ENCODE measurements around the gene MAGI2. TPM values are rescaled to one million over a fixed set of nuclear protein-coding genes. Genes with fewer than 3 reads are reported as not detected.

MAGI2 gene
- polyA plus RNA-seq, 4 donors: 0.22 to 2.1 (median 1.5) TPM

DNA sequence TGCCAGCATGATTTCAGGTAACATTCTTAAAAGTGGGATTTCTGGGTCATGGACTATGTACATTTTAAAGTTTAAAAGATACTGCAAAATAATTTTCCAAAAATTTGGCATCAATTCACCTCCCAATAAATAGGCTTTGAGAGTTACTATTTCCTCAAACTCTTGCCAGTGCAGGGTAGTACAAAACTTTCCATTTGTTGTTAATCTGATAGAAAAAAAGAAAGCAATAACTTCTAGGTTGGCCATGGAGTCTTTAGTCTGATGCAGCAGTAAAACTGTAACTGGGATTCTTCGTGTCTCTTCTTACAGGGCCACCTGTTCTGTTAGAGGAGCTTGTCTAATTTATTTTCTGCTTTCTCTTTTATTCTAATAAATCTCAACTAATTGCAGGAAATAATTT is 241.1 kb downstream of the MAGI2 start:
- no peak for FAIRE-seq
- Histone ChIP-seq H3K4me1 (ENCODE audit: control insufficient read depth in 3 of 3, insufficient read depth in 2 of 3, low read depth in 1 of 3, low read length in 2 of 3) (no peaks in the 10 kb centered on the region), H3K9me3 (ENCODE audit: control insufficient read depth in 2 of 2, insufficient read depth in 1 of 2, low read depth in 1 of 2, low read length in 1 of 2) (no peaks in the 10 kb centered on the region), H3K27me3 (ENCODE audit: control insufficient read depth in 3 of 3, insufficient read depth in 3 of 3, low read length in 3 of 3) (no peaks in the 10 kb centered on the region), H3K36me3 (ENCODE audit: control insufficient read depth in 3 of 3, insufficient read depth in 2 of 3, low read depth in 1 of 3, low read length in 3 of 3) (no peaks in the 10 kb centered on the region), H3K4me3 (ENCODE audit: low read depth in 1 of 3, low read length in 3 of 3) (no peak overlapping the region), H3K27ac (ENCODE audit: low read depth in 1 of 3, low read length in 2 of 3) (no peak overlapping the region)
- WGBS, 3 donors: 40 to 65% (median 50%) methylated on average over 1 of the region's 1 CpG
- DNase-seq: no peak

DNA sequence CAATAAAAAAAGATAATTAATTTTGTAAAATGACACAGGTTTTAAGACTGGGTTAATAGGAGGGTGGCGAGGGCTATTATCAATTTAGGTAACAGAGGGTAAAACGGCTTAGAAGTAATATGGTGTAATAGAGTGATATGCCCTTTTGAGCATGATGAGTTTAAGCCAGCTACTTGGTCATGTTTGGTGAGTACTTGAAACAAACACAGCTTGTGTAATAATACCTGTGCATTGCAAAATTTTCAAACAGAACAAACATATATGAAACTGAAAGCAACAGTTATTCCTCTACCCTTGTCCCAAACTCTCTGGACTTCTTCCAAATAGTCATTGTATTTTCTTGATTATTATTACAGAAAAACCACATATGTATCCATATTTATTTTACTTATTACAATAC is 241.7 kb downstream of the MAGI2 start:
- Histone ChIP-seq H3K36me3 (ENCODE audit: control insufficient read depth in 3 of 3, insufficient read depth in 2 of 3, low read depth in 1 of 3, low read length in 3 of 3) (no peaks in the 10 kb centered on the region), H3K4me3 (ENCODE audit: low read depth in 1 of 3, low read length in 3 of 3) (no peak overlapping the region), H3K27me3 (ENCODE audit: control insufficient read depth in 3 of 3, insufficient read depth in 3 of 3, low read length in 3 of 3) (no peaks in the 10 kb centered on the region), H3K4me1 (ENCODE audit: control insufficient read depth in 3 of 3, insufficient read depth in 2 of 3, low read depth in 1 of 3, low read length in 2 of 3) (no peaks in the 10 kb centered on the region), H3K9me3 (ENCODE audit: control insufficient read depth in 2 of 2, insufficient read depth in 1 of 2, low read depth in 1 of 2, low read length in 1 of 2) (no peaks in the 10 kb centered on the region), H3K27ac (ENCODE audit: low read depth in 1 of 3, low read length in 2 of 3) (no peak overlapping the region)
- FAIRE-seq (no peak), DNase-seq (no peak)
- 73 to 88% (median 75%) methylated on average over 2 of the region's 2 CpGs for WGBS, 3 donors

DNA sequence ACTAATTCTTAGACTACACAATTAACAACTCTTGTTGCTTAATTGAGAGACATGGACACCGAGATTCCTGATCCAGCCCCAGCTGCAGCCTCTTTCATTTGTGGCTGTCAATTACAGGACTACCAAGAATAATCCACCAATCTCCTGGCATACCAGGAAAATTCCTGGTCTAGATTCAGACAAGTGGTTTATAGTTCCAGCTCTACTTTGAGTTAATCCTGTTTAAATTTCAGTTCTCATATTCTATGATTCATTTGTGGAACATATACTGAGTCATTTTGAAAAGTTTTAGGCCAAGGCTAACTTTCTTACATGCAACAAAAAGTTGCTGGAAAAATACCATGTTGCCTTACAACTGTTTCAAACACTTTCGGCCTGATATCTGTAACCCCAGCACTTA is 253.5 kb downstream of the MAGI2 start:
- FAIRE-seq (no peak), DNase-seq (no peak)
- Histone ChIP-seq H3K4me1 (ENCODE audit: control insufficient read depth in 3 of 3, insufficient read depth in 2 of 3, low read depth in 1 of 3, low read length in 2 of 3) (no peaks in the 10 kb centered on the region), H3K4me3 (ENCODE audit: low read depth in 1 of 3, low read length in 3 of 3) (no peak overlapping the region), H3K36me3 (ENCODE audit: control insufficient read depth in 3 of 3, insufficient read depth in 2 of 3, low read depth in 1 of 3, low read length in 3 of 3) (no peaks in the 10 kb centered on the region), H3K27ac (ENCODE audit: low read depth in 1 of 3, low read length in 2 of 3) (no peak overlapping the region), H3K9me3 (ENCODE audit: control insufficient read depth in 2 of 2, insufficient read depth in 1 of 2, low read depth in 1 of 2, low read length in 1 of 2) (peaks cover 0 to 4% of the 10 kb centered on the region in 2 donors), H3K27me3 (ENCODE audit: control insufficient read depth in 3 of 3, insufficient read depth in 3 of 3, low read length in 3 of 3) (no peaks in the 10 kb centered on the region)
- 79 to 85% (median 81%) methylated on average over 2 of the region's 2 CpGs for WGBS, 3 donors

DNA sequence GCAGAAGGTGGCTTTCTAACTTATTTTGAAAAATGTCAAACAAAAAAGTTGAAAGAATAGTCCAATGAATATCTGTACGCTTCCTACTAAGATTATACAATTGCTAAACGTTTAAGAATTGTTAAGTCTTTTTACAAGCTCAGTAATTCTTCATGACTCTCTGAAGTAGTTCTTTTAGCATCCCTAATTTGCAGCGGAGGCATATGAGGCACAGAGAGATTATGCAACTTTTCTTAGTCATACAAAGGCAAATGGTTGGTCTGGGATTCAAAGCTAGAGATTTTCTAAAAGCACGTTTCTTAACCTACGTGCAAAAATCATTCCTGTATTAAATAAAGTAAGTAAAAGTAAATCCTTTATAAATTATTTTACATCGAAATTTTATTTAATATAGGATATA is 254.2 kb downstream of the MAGI2 start:
- no peak overlapping the region for H3K27ac ChIP-seq (ENCODE audit: low read depth in 1 of 3, low read length in 2 of 3)
- DNase-seq: no peak
- no peak for FAIRE-seq
- H3K36me3 ChIP-seq (ENCODE audit: control insufficient read depth in 3 of 3, insufficient read depth in 2 of 3, low read depth in 1 of 3, low read length in 3 of 3): no peaks in the 10 kb centered on the region
- no peak overlapping the region for H3K4me3 ChIP-seq (ENCODE audit: low read depth in 1 of 3, low read length in 3 of 3)
- no peaks in the 10 kb centered on the region for H3K27me3 ChIP-seq (ENCODE audit: control insufficient read depth in 3 of 3, insufficient read depth in 3 of 3, low read length in 3 of 3)
- 67 to 78% (median 75%) methylated on average over 6 of the region's 6 CpGs for WGBS, 3 donors
- no peaks in the 10 kb centered on the region for H3K4me1 ChIP-seq (ENCODE audit: control insufficient read depth in 3 of 3, insufficient read depth in 2 of 3, low read depth in 1 of 3, low read length in 2 of 3)
- H3K9me3 ChIP-seq (ENCODE audit: control insufficient read depth in 2 of 2, insufficient read depth in 1 of 2, low read depth in 1 of 2, low read length in 1 of 2): peaks cover 0 to 4% of the 10 kb centered on the region in 2 donors

DNA sequence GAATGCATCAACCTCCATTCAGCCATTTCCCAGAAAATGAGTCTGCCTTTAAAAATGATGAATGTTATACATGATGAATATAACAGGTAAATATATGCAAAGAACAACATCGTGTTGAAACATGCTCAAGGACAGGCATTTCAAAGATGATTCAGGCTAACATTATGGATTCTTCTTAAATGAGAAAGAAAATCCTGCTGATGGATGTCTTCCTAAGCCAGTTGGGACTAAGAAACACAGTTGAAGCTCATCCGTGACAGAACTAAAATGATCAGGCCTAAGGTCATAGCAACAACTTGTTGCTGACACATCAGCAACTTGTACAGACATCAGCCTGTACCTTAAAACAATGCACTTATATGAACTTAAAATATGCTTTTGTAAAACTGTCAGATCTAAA is 267.9 kb downstream of the MAGI2 start:
- Histone ChIP-seq H3K9me3 (ENCODE audit: control insufficient read depth in 2 of 2, insufficient read depth in 1 of 2, low read depth in 1 of 2, low read length in 1 of 2) (peaks cover 0 to 4% of the 10 kb centered on the region in 2 donors), H3K36me3 (ENCODE audit: control insufficient read depth in 3 of 3, insufficient read depth in 2 of 3, low read depth in 1 of 3, low read length in 3 of 3) (no peaks in the 10 kb centered on the region), H3K4me1 (ENCODE audit: control insufficient read depth in 3 of 3, insufficient read depth in 2 of 3, low read depth in 1 of 3, low read length in 2 of 3) (no peaks in the 10 kb centered on the region), H3K27ac (ENCODE audit: low read depth in 1 of 3, low read length in 2 of 3) (no peak overlapping the region), H3K4me3 (ENCODE audit: low read depth in 1 of 3, low read length in 3 of 3) (no peak overlapping the region), H3K27me3 (ENCODE audit: control insufficient read depth in 3 of 3, insufficient read depth in 3 of 3, low read length in 3 of 3) (no peaks in the 10 kb centered on the region)
- no peak for FAIRE-seq
- no peak for DNase-seq
- WGBS, 3 donors: 80 to 89% (median 88%) methylated on average over 2 of the region's 2 CpGs

DNA sequence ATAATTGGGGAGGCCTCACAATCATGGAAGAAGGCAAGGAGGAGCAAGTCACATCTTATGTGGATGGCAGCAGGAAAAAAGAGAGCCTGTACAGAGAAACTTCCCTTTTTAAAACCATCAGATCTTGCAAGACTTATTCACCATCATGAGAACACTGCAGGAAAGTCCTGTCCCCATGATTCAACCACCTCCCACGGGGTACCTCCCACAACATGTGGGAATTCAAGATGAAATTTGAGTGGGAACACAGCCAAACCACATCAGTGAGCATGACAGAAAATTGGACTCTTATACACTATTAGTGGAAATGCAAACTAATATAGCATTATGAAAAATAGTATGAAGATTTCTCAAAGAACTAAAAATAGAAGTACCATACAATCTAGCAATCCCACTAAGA is 271.2 kb downstream of the MAGI2 start:
- 27 to 38% (median 35%) methylated on average over 1 of the region's 1 CpG for WGBS, 3 donors
- no peak for DNase-seq
- FAIRE-seq: no peak

DNA sequence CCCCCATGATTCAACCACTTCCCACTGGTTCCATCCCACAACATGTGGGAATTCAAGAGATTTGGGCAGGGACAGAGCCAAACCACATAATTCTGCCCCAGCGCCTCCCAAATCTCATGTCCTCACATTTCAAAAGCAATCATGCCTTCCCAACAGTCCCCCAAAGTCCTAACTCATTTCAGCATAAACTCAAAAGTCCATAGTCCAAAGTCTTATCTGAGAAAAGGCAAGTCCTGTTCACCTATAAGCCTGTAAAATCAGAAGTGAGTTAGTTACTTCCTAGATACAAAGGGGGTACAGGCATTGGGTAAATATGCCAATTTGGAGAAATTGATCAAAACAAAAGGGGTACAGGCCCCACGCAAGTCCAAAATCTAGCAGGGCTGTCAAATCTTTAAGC is 272.9 kb downstream of the MAGI2 start:
- FAIRE-seq: no peak
- peaks cover 0 to 4% of the 10 kb centered on the region in 2 donors for H3K9me3 ChIP-seq (ENCODE audit: control insufficient read depth in 2 of 2, insufficient read depth in 1 of 2, low read depth in 1 of 2, low read length in 1 of 2)
- WGBS, 3 donors: 39 to 46% (median 39%) methylated on average over 2 of the region's 2 CpGs

More for the DNA sequence above, 271.2 kb downstream of the MAGI2 start:
- H3K4me3 ChIP-seq (ENCODE audit: low read depth in 1 of 3, low read length in 3 of 3): no peak overlapping the region
- H3K36me3 ChIP-seq (ENCODE audit: control insufficient read depth in 3 of 3, insufficient read depth in 2 of 3, low read depth in 1 of 3, low read length in 3 of 3): no peaks in the 10 kb centered on the region
- no peaks in the 10 kb centered on the region for H3K4me1 ChIP-seq (ENCODE audit: control insufficient read depth in 3 of 3, insufficient read depth in 2 of 3, low read depth in 1 of 3, low read length in 2 of 3)
- H3K9me3 ChIP-seq (ENCODE audit: control insufficient read depth in 2 of 2, insufficient read depth in 1 of 2, low read depth in 1 of 2, low read length in 1 of 2): peaks cover 0 to 4% of the 10 kb centered on the region in 2 donors
- no peak overlapping the region for H3K27ac ChIP-seq (ENCODE audit: low read depth in 1 of 3, low read length in 2 of 3)
- H3K27me3 ChIP-seq (ENCODE audit: control insufficient read depth in 3 of 3, insufficient read depth in 3 of 3, low read length in 3 of 3): no peaks in the 10 kb centered on the region

DNA sequence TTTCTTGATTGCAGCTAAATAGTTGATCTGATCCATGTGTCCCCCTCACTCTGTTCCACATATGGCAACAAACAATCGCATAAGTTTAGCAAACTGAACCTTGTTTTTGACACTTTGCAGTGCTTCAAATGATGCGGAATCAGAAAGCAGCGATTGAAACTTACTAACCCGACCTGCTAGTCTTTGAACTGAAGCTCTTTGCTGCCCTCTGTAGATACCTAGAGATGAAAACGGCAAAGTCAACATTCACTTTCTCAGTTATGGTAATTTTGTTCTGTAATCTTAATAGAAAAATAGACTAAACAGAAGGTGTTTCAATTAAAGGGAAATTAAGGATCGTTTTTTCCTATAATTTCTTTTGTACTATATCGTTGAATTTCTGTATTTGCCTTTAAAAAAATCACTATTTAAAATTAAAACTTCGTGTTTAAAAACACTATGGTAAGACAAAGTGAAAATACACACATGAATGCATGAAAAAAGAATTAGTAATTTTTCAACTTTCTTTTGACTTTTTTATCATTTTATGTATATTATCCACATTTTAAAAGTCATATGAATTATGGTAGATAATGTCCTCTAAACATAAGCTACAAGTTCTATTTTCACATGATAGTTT is 276.5 kb downstream of the MAGI2 start:
- H3K4me3 ChIP-seq (ENCODE audit: low read depth in 1 of 3, low read length in 3 of 3): no peak overlapping the region
- FAIRE-seq: peak; percentile 33

More for the DNA sequence above, 272.9 kb downstream of the MAGI2 start:
- no peaks in the 10 kb centered on the region for H3K36me3 ChIP-seq (ENCODE audit: control insufficient read depth in 3 of 3, insufficient read depth in 2 of 3, low read depth in 1 of 3, low read length in 3 of 3)
- H3K27ac ChIP-seq (ENCODE audit: low read depth in 1 of 3, low read length in 2 of 3): no peak overlapping the region
- no peak overlapping the region for H3K4me3 ChIP-seq (ENCODE audit: low read depth in 1 of 3, low read length in 3 of 3)
- no peak for DNase-seq
- no peaks in the 10 kb centered on the region for H3K4me1 ChIP-seq (ENCODE audit: control insufficient read depth in 3 of 3, insufficient read depth in 2 of 3, low read depth in 1 of 3, low read length in 2 of 3)
- H3K27me3 ChIP-seq (ENCODE audit: control insufficient read depth in 3 of 3, insufficient read depth in 3 of 3, low read length in 3 of 3): no peaks in the 10 kb centered on the region

DNA sequence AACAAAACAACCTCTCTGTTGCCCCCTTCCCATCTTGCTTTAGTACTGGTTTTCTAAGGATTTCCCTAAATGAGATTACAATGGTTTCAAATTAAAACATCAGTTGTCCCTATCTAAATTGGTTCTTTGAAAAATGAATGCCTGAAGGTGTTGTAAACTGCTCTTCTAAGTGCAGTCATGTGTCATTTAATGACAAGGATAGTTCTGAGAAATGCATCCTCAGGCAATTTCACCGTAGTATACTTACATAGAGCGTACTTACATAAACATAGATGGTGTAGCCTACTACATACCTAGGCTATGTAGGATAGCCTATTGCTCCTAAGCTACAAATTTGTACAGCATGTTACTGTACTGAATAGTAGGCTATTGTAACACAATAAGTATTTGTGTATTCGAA is 278.1 kb downstream of the MAGI2 start:
- Histone ChIP-seq H3K4me3 (ENCODE audit: low read depth in 1 of 3, low read length in 3 of 3) (no peak overlapping the region), H3K9me3 (ENCODE audit: control insufficient read depth in 2 of 2, insufficient read depth in 1 of 2, low read depth in 1 of 2, low read length in 1 of 2) (no peaks in the 10 kb centered on the region), H3K4me1 (ENCODE audit: control insufficient read depth in 3 of 3, insufficient read depth in 2 of 3, low read depth in 1 of 3, low read length in 2 of 3) (no peaks in the 10 kb centered on the region), H3K27ac (ENCODE audit: low read depth in 1 of 3, low read length in 2 of 3) (no peak overlapping the region), H3K27me3 (ENCODE audit: control insufficient read depth in 3 of 3, insufficient read depth in 3 of 3, low read length in 3 of 3) (no peaks in the 10 kb centered on the region), H3K36me3 (ENCODE audit: control insufficient read depth in 3 of 3, insufficient read depth in 2 of 3, low read depth in 1 of 3, low read length in 3 of 3) (no peaks in the 10 kb centered on the region)
- no peak for DNase-seq
- no peak for FAIRE-seq
- 85 to 92% (median 87%) methylated on average over 3 of the region's 3 CpGs for WGBS, 3 donors

More for the DNA sequence above, 276.5 kb downstream of the MAGI2 start:
- WGBS, 3 donors: 9 to 14% (median 9%) methylated on average over 8 of the region's 8 CpGs
- no peaks in the 10 kb centered on the region for H3K4me1 ChIP-seq (ENCODE audit: control insufficient read depth in 3 of 3, insufficient read depth in 2 of 3, low read depth in 1 of 3, low read length in 2 of 3)
- no peaks in the 10 kb centered on the region for H3K36me3 ChIP-seq (ENCODE audit: control insufficient read depth in 3 of 3, insufficient read depth in 2 of 3, low read depth in 1 of 3, low read length in 3 of 3)
- no peaks in the 10 kb centered on the region for H3K27me3 ChIP-seq (ENCODE audit: control insufficient read depth in 3 of 3, insufficient read depth in 3 of 3, low read length in 3 of 3)
- H3K27ac ChIP-seq (ENCODE audit: low read depth in 1 of 3, low read length in 2 of 3): no peak overlapping the region
- peak; percentile 31 to 43 for DNase-seq
- H3K9me3 ChIP-seq (ENCODE audit: control insufficient read depth in 2 of 2, insufficient read depth in 1 of 2, low read depth in 1 of 2, low read length in 1 of 2): peaks cover 0 to 4% of the 10 kb centered on the region in 2 donors
